HepG2 (cell line): ENCODE results near the gene IGFN1. TPM values are rescaled to one million over a fixed set of nuclear protein-coding genes. Genes with fewer than 3 reads are reported as not detected.

Experiments
- CCAR2 ChIP-seq: fragments of 200-400 bp; formaldehyde crosslinking; optimal IDR thresholded peaks from 2 replicates; pipeline ENCODE3; 2018; ENCODE audit warnings: low read depth, mild to moderate bottlenecking, low read length, moderate library complexity
- CREM ChIP-seq, 2 experiments: sonication (generic) in 1 of 2; formaldehyde crosslinking in 1 of 2; IDR thresholded peaks; 2 replicates each; pipeline versions ENCODE4 v1.4.0 to v1.6.1; 2016 to 2020; ENCODE audit warnings: antibody characterized with exemption in 1 of 2, mild to moderate bottlenecking in 1 of 2, missing genetic modification reagents in 1 of 2
- EEA1 ChIP-seq: sonication (generic); formaldehyde crosslinking; IDR thresholded peaks from 2 replicates; pipeline ENCODE4 v1.5.1; 2020; ENCODE audit warnings: mild to moderate bottlenecking, missing genetic modification reagents, borderline replicate concordance
- EP300 ChIP-seq, 3 experiments: sonication (generic) in 1 of 3; formaldehyde crosslinking in 1 of 3; IDR thresholded peaks; 2 replicates each; pipeline versions ENCODE4 v1.5.1 to v1.6.1; 2011 to 2020; ENCODE audit warnings: low read depth in 2 of 3, low read length in 2 of 3, borderline replicate concordance in 1 of 3, improper control_type of control experiment in 1 of 3, mild to moderate bottlenecking in 1 of 3, missing genetic modification reagents in 1 of 3, moderate library complexity in 1 of 3
- NR2F6 ChIP-seq, 2 experiments: IDR thresholded peaks; 2 replicates each; pipeline ENCODE4 v1.6.1; 2016; ENCODE audit warnings: antibody characterized with exemption in 1 of 2, mild to moderate bottlenecking in 1 of 2
- TEAD3 ChIP-seq: optimal IDR thresholded peaks from 2 replicates; pipeline ENCODE3; 2016; ENCODE audit warnings: borderline replicate concordance
- TMF1 ChIP-seq: sonication (generic); formaldehyde crosslinking; IDR thresholded peaks from 2 replicates; pipeline ENCODE4 v1.8.1; 2022; ENCODE audit warnings: low read depth, missing genetic modification reagents
- ZBTB44 ChIP-seq: sonication (generic); formaldehyde crosslinking; IDR thresholded peaks from 2 replicates; pipeline ENCODE4 v1.4.0; 2020; ENCODE audit warnings: missing genetic modification reagents
- ZFY ChIP-seq: sonication (generic); formaldehyde crosslinking; IDR thresholded peaks from 2 replicates; pipeline ENCODE4 v1.4.0; 2020; ENCODE audit warnings: missing genetic modification reagents
- ZNF205 ChIP-seq: IDR thresholded peaks from 2 replicates; pipeline ENCODE4 v1.6.1; 2018; ENCODE audit warnings: missing biosample characterization, missing genetic modification reagents
- ZNF274 ChIP-seq: sonication (generic); formaldehyde crosslinking; IDR thresholded peaks from 2 replicates; pipeline ENCODE4 v1.5.1; 2020; ENCODE audit warnings: mild to moderate bottlenecking, missing genetic modification reagents
- ZNF407 ChIP-seq: sonication (generic); formaldehyde crosslinking; IDR thresholded peaks from one replicate; pipeline ENCODE4 v1.5.1; 2020; ENCODE audit warnings: mild to moderate bottlenecking, missing genetic modification reagents; ENCODE audit errors: not compliant biosample characterization
- ZNF547 ChIP-seq: sonication (generic); formaldehyde crosslinking; IDR thresholded peaks from 2 replicates; pipeline ENCODE4 v1.5.1; 2020; ENCODE audit warnings: mild to moderate bottlenecking, missing genetic modification reagents
- ZNF616 ChIP-seq: sonication (generic); formaldehyde crosslinking; IDR thresholded peaks from 2 replicates; pipeline ENCODE4 v1.5.0; 2020; ENCODE audit warnings: low read depth, mild to moderate bottlenecking, missing genetic modification reagents
- ZNF747 ChIP-seq: sonication (generic); formaldehyde crosslinking; IDR thresholded peaks from 2 replicates; pipeline ENCODE4 v1.8.1; 2023; ENCODE audit warnings: missing genetic modification reagents, mild to moderate bottlenecking, borderline replicate concordance
- ZNF816 ChIP-seq: sonication (generic); formaldehyde crosslinking; IDR thresholded peaks from 2 replicates; pipeline ENCODE4 v1.8.0; 2022; ENCODE audit warnings: missing genetic modification reagents, mild to moderate bottlenecking, borderline replicate concordance
- ZUFSP ChIP-seq: sonication (generic); formaldehyde crosslinking; IDR thresholded peaks from 2 replicates; pipeline ENCODE4 v1.9.0; 2021; ENCODE audit warnings: missing genetic modification reagents, mild to moderate bottlenecking, borderline replicate concordance
- polyA plus RNA-seq, 8 experiments: library from polyadenylated mRNA; depleted of rRNA in 3 of 8; stranded (reverse) in 7 of 8; unstranded in 1 of 8; fragments of >200 nt; fragmentation: Illumina TruSeq in 4 of 8; extraction: Trizol in 4 of 8; gene quantifications; 2 replicates each; pipeline versions ENCODE4 v1.2.1 to v1.2.3, GENCODE V29; 2011 to 2016; ENCODE audit warnings: low read depth in 4 of 8, missing spikeins in 1 of 8, mixed read lengths in 1 of 8; ENCODE audit not compliant: insufficient read depth in 1 of 8
- total RNA-seq, 5 experiments: library from RNA; depleted of rRNA; stranded (reverse); fragments of >200 nt; fragmentation: Illumina TruSeq; extraction: Trizol; gene quantifications; 2 replicates each; pipeline ENCODE4 v1.2.3, GENCODE V29; 2016; ENCODE audit warnings: low read depth in 1 of 5

The IGFN1 gene
- total and polyA plus RNA-seq, 2 of the 13 experiments (the other 11 are each of a cell fraction or from before 2014, with no cell fraction given) = 0.04 to 0.05 TPM

GRCh38 chr1:201184307-201185122 is 6.1 kb upstream of the IGFN1 start (continued):
- no peak for TF ChIP-seq ZBTB44 (CRISPR knock-in tag)
- TF ChIP-seq ZFY (CRISPR knock-in tag) = no peak
- TF ChIP-seq ZNF274 (CRISPR knock-in tag) = no peak
- TF ChIP-seq TEAD3 (CRISPR knock-in tag) = peak; percentile 9
- TF ChIP-seq NR2F6 (IDR thresholded peaks at IDR 0.05) = no peak
- TF ChIP-seq NR2F6 (CRISPR knock-in tag; IDR thresholded peaks at IDR 0.05) = 0 out of 2 replicates have a peak, but pooled peaks have one; percentile 11
- no peak for TF ChIP-seq ZNF616 (CRISPR knock-in tag)
- no peak for TF ChIP-seq ZNF547 (CRISPR knock-in tag)
- no peak for TF ChIP-seq ZNF816 (CRISPR knock-in tag)
- no peak for TF ChIP-seq ZNF407
- no peak for TF ChIP-seq ZUFSP (CRISPR knock-in tag)
- TF ChIP-seq ZNF747 = no peak
- TF ChIP-seq TMF1 = no peak
- no peak for TF ChIP-seq CCAR2
- no peak for TF ChIP-seq CREM (IDR thresholded peaks at IDR 0.05)
- TF ChIP-seq CREM (CRISPR knock-in tag; IDR thresholded peaks at IDR 0.05) = no peak
- no peak for TF ChIP-seq ZNF205 (CRISPR knock-in tag)
- TF ChIP-seq EP300 (IDR thresholded peaks at IDR 0.05; ENCODE audit: low read depth in 2 of 2, low read length in 2 of 2) = no peak
- TF ChIP-seq EP300 (CRISPR knock-in tag; IDR thresholded peaks at IDR 0.05; ENCODE audit: borderline replicate concordance) = no peak
- no peak for TF ChIP-seq EEA1
